Activated CD4-positive, alpha-beta T cell treated with anti-CD3 and anti-CD28 coated beads, Interleukin-10, Interleukin-2, amounts not matched to agents 100 ng/mL and 50 ng/mL, durations not matched to agents 16 hours and 8 hours (primary cell): Measurements from ENCODE around the gene HAPLN2.
"Not testable (repeated sequence)": the region's sequence is repeated elsewhere in the genome, so short reads cannot be mapped to it uniquely, and the experiment has no call there.

ENCODE experiments used
- DNase-seq: peaks from one replicate; pipeline ENCODE4 v3.0.0-alpha.2; 2020

HAPLN2 gene

GRCh38 chr1:156618853-156619581 is at the start of gene HAPLN2:
Gene HAPLN2 (plus strand): TSS chr1:156619415. CDS start chr1:156623491, 4,076 bp downstream.
- DNase-seq, result no peak

DNA sequence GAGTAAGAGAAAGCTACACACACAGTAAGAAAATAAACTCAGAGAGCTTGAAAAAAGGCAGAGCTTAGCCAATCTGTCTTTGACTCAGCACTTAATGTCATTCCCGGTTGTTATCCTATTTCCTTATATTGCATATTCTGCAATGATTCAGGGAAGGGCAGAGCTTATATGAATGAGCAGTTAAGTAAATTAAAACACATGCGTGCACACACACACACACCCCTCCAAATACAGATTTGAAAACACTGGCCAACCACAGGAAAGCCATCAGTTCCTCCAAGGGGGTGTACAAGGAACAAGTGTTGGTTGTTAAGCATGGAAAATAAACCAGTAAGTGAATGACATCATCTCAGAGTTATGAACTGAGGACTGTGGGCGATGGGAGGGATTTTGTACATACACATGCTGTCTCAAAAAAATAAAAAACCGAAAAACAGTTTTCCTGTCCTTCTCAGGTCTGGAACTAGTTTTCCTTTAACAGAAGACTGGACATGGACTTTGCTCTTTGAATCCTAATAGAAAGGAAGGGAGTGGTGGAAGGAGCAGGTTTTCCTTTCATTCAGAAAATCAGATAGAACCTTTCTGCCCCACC is 47.9 kb upstream of the HAPLN2 start:
- DNase-seq, result peak; percentile 30

- peak; percentile 80 for DNase-seq
Observed at GRCh38 chr1:156571919-156572662, 47.1 kb upstream of the HAPLN2 start, which contains the start of gene IQGAP3. Gene IQGAP3 (minus strand): TSS chr1:156572565. CDS start chr1:156572529, 36 bp downstream.

- no peak for DNase-seq
Observed at GRCh38 chr1:156572663-156573018, 46.6 kb upstream of the HAPLN2 start.

GRCh38 chr1:156574039-156574633 is 45.1 kb upstream of the HAPLN2 start:
- no peak for DNase-seq

GRCh38 chr1:156577550-156577949 is 41.7 kb upstream of the HAPLN2 start:
- DNase-seq, result no peak

- no peak for DNase-seq
Observed at GRCh38 chr1:156578055-156578454, 41.2 kb upstream of the HAPLN2 start.

GRCh38 chr1:156579472-156579871 is 39.7 kb upstream of the HAPLN2 start, which contains the start of gene TTC24:
Gene TTC24 (plus strand): TSS chr1:156579723. CDS start chr1:156581365, 1,642 bp downstream.
- DNase-seq, result no peak

DNA sequence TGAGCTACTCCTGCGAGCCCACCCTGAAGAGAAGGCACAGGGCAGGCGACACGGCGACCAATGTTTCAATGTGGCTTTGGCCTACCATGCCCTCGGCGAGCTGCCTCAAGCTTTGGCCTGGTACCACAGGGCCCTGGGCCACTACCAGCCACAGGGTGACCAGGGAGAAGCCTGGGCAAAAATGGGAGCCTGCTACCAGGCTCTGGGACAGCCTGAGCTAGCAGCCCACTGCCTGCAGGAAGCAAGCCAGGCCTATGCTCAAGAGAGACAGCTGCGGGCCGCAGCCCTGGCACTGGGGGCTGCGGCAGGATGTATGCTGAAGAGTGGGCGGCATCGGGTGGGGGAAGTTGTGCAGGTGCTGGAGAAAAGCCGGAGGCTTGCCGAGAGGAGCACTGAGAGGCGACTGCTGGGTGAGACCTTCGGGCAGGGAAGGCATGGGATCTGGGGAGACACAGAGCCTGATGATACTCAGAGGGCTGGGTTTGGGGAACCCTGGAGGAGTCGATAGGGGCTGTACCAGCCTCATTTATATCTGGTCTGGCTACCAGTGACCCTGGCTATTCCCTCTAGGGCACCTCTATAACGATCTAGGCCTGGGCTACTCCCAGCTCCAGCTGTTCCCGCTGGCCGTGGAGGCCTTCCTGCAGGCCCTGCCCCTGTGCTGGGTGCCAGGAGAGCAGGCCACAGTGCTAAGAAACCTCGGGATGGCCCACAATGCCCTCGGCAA is 37.4 kb upstream of the HAPLN2 start:
- no peak for DNase-seq

- DNase-seq, result peak; percentile 32
Observed at GRCh38 chr1:156582388-156583017, 36.7 kb upstream of the HAPLN2 start.

- peak; percentile 79 for DNase-seq
Observed at GRCh38 chr1:156583821-156584622, 35.2 kb upstream of the HAPLN2 start.

GRCh38 chr1:156584813-156585212 is 34.4 kb upstream of the HAPLN2 start:
- DNase-seq, result no peak

DNA sequence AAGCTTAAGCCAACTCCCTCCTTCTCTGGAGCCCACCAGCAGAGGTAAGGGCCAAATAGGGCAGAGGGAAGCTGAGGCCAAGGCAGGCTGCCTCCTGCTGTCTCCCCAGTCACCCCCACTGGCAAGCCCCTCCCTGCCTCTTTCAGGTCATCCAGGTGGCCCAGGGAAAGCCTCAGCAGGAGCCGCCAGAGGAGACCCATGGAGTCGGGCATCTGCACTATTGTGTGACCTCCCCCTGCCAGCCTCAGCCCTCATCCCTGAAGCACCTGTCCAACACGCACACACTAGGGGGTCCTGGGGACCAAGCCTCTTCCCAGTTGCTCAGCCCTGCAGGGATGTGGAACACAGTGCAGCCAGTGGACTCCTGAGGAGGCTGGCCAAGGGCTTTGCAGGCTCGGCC is 32.9 kb upstream of the HAPLN2 start:
- DNase-seq, result no peak

DNA sequence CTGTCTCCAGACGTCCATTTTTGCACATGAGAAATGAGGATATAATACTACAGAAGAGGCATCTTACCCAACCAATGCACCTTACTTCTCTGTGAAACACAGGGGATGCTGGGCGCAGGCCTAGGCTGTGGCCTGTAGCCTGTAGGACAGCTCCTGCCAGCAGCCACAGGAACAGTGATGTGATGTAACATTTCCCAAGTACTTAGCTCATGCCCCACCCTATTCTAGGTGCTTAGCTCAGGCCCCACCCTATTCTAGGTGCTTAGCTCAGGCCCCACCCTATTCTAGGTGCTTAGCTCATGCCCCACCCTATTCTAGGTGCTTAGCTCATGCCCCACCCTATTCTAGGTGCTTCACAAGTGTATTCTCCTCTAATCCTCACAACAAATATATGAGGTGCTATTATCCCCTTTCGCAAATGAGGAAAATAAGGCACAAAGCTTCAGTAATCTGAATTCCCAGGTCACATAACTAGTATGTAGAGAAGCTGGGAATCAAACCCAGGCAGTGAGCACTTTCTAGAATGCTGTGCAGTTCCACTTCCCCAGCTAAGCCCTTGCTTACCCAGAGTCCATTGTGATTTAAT is 32.2 kb upstream of the HAPLN2 start:
- no peak for DNase-seq

- DNase-seq, result not testable (repeated sequence)
Observed at GRCh38 chr1:156587927-156588326, 31.3 kb upstream of the HAPLN2 start.

- DNase-seq, result no peak
Observed at GRCh38 chr1:156589546-156589945, 29.7 kb upstream of the HAPLN2 start.

GRCh38 chr1:156590326-156591180 is 28.7 kb upstream of the HAPLN2 start:
- no peak for DNase-seq

DNA sequence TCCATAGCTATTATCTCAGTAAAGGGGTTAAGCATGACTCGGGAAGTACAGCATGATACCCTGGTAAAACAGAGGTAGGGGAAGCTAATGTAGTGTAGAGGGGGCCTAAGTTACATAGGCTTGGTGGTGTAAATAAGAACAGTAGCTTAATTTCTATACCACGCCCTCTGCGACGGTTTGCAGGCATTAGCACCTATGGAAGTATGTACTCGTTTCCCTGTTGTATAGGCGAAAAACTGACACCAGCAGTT is 28.1 kb upstream of the HAPLN2 start:
- DNase-seq, result no peak

DNA sequence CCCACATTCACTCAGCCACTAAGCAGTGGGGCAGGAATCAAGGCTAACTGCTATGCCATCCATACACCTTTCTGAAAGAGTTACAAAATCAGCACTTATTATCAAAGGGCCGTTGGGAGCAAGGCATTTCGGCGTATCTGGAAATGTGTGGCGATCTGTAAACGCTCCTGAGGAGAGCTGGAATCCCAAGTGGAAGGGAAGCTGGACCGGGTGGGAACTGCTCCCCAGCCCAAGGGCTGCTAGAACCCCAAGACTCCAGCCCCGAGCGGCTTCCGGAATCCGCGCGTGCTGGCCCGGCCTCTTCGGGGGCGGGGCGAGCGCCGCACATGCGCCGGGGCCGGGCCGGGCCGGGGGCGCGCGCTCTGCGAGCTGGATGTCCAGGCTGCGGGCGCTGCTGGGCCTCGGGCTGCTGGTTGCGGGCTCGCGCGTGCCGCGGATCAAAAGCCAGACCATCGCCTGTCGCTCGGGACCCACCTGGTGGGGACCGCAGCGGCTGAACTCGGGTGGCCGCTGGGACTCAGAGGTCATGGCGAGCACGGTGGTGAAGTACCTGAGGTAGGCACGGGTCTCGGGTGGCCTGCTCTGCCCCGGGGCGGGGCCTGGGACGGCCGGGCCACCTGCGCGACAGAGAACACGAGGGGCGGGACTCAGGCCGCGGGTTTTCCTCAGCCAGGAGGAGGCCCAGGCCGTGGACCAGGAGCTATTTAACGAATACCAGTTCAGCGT is 27.6 kb upstream of the HAPLN2 start, which contains the start of gene NAXE:
TSS of gene NAXE (plus strand) at position 345 of the 726 bp plus-strand sequence. CDS start at position 374, 29 bp downstream.
- DNase-seq, result peak; percentile 82
